ENCODE measurements around the gene WWC2. TPM values are rescaled to one million over a fixed set of nuclear protein-coding genes. Genes with fewer than 3 reads are reported as not detected.

The WWC2 gene
- total RNA-seq, 1 donor from 2014 or later = 46.2 TPM

- DNase-seq (ENCODE audit: low read depth) = no peak
- no peak overlapping the region for H3K4me3 ChIP-seq (ENCODE audit: low read depth, low read length)
- no peak for TF ChIP-seq CTCF (conservative IDR thresholded peaks at IDR 0.05; ENCODE audit: low read depth, low read length)
These were observed 81.0 kb downstream of the WWC2 start for GRCh38 chr4:183180096-183180495.

GRCh38 chr4:183180621-183181020 lies 81.6 kb downstream of the WWC2 start:
- H3K4me3 ChIP-seq (ENCODE audit: low read depth, low read length) = no peak overlapping the region
- no peak for DNase-seq (ENCODE audit: low read depth)
- TF ChIP-seq CTCF (conservative IDR thresholded peaks at IDR 0.05; ENCODE audit: low read depth, low read length) = no peak

GRCh38 chr4:183181081-183181480 lies 82.0 kb downstream of the WWC2 start:
- no peak overlapping the region for H3K4me3 ChIP-seq (ENCODE audit: low read depth, low read length)
- DNase-seq (ENCODE audit: low read depth) = no peak
- TF ChIP-seq CTCF (conservative IDR thresholded peaks at IDR 0.05; ENCODE audit: low read depth, low read length) = no peak

GRCh38 chr4:183182873-183183725 lies 84.0 kb downstream of the WWC2 start:
- TF ChIP-seq CTCF (conservative IDR thresholded peaks at IDR 0.05; ENCODE audit: low read depth, low read length) = no peak
- H3K4me3 ChIP-seq (ENCODE audit: low read depth, low read length) = no peak overlapping the region
- peak; percentile 70 for DNase-seq (ENCODE audit: low read depth)

- no peak for TF ChIP-seq CTCF (conservative IDR thresholded peaks at IDR 0.05; ENCODE audit: low read depth, low read length)
- no peak for DNase-seq (ENCODE audit: low read depth)
- no peak overlapping the region for H3K4me3 ChIP-seq (ENCODE audit: low read depth, low read length)
These were observed 85.0 kb downstream of the WWC2 start for GRCh38 chr4:183183906-183184535.

- no peak overlapping the region for H3K4me3 ChIP-seq (ENCODE audit: low read depth, low read length)
- DNase-seq (ENCODE audit: low read depth) = no peak
- no peak for TF ChIP-seq CTCF (conservative IDR thresholded peaks at IDR 0.05; ENCODE audit: low read depth, low read length)
These were observed 86.0 kb downstream of the WWC2 start for GRCh38 chr4:183185018-183185417.

Measured in epithelial cell of proximal tubule (primary cell).